GM19324 (cell line): ENCODE results near the gene GSDME.
"Not testable (repeated sequence)": the region's sequence is repeated elsewhere in the genome, so short reads cannot be mapped to it uniquely, and the experiment has no call there.

ENCODE experiments used
- ATAC-seq: cut with Tn5 transposase; IDR thresholded peaks from one replicate; pipeline ENCODE4 v1.9.1; 2021; ENCODE audit warnings: mild to moderate bottlenecking, moderate library complexity; ENCODE audit not compliant: unreplicated experiment, low FRiP score

Gene GSDME

DNA sequence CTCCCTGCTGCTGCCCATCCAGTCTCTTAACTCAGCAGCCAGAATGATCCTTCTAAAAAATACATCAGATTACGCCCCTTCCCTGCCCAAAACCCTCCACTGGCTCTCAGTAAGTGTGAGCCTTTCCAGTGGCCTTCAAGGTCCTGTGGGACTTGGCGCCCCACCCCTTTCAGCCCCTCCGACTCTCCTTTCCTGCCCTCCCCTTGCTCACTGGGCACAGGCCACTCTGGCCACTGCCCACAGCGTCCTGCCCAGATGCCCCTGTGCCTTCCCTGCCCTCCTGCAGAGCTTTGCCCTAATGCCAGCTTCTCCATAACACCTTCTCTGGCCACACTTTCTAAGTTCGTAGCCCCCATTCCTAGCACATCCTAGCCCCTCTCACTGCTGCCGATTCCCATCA lies 13.8 kb downstream of the GSDME start:
- no peak for ATAC-seq

DNA sequence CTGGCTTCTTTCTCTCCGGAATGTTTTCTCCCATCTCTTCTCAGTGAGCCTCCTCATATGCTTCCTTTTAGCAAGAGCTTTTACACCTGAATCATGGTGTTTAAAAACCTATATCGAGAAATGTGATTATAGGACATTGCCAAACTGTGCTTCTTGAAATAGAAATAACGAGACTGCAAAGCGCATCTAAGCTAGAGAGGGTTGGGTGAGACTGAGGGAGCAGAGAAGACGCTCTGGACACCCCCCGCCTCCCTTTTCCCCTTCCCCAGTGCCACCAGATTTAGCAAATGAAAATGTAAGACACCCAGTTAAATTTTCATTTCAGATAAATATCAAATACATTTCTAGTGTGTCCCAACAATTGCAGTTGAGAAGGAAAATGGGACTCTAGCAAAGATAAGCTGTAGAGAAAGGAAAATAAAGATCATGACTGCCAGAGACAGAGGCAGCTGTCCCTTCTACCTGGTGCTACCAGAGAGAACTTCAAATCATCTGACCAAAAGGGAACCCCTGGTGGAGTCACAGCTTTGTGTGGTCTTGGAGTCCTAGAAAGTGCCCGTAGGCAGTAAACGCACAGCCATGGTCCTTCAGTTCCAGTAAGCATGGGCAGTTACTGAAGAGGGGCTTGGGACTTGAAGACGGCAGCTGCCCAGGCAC lies 14.6 kb downstream of the GSDME start:
- ATAC-seq = no peak

DNA sequence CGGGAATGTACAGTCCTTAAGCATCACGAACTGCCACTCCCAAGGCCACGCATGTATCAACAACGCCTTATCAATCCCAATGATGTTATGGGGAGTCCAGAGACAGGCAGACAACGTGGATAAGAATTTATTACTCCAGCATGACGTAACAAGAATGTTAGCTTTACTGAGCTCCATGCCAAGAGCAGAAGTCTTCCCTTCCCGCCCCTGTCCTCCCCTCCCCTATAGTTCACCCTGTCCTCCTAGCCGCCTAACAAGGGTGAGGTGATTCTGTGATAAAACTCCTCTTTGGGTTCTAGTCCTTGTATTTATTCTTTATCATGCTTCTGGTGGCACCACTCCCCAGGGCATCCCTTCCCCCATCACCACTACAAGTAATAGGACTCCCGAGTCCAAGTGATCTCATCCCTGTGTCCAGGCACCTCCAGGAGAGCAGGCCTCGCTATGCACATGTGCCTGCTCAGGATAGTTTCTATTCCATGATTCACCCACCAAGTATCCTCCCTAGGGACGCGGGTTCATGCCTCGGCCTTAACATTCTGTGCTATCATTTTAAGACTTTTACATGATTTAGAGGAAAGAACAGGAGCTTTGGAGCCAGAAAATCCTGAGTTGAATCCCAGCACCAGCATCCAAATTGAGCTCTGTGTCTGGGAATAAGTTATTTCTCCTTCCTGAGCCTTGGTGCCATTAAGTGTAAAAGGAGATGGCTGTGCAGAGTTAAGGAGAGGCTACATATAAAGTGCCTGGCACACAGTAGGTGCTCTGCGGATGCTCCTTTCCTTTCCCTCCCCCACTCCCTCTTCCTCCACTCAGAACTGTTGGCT lies 15.4 kb downstream of the GSDME start:
- ATAC-seq = no peak

DNA sequence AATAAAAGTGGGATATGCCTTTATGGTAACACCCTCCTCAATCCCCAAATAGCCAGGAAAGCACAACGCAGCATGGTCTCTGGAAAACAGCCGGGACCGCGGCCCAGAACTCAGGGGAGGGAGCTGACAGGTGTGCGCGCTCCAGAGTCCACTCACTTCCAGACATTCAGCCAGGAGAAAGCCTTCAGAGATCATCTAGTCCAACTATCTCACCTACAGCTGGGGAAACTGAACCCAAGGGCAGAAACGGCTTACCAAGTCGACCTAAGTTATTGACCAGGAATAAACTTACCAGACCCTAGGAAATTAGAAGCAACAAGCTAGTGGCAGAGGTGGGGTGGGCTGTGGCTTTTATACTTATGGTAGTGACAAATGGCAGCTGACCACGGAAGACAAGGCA lies 16.4 kb downstream of the GSDME start:
- ATAC-seq = no peak

DNA sequence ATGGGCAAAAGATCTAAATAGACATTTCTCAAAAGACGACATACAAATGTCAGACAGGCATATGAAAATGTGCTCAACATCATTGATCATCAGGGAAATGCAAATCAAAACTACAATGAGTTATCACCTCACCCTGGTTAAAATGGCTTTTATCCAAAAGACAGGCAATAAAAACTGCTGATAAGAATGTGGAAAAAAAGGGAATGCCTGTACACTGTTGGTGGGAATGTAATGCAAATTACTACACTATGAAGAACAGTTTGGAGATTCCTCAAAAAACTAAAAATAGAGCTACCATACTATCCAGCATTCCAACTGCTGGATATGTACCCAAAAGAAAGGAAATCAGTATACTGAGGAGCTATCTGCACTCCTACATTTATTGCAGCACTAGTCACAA lies 18.0 kb downstream of the GSDME start:
- ATAC-seq = no peak

DNA sequence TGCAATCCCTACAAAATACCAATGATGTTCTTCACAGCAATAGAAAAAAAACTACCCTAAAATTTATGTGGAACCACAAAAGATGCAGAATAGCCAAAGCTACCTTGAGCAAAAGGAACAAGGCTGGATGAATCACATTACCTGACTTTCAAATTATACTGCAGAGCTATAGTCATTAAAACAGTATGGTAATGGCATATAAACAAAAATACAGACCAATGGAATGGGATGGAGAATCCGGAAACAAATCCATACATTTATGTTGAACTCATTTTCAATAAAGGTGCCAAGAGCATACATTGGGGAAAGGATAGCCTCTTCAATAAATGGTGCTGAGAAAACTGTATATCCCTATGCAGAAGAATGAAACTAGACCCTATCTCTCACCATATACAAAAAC lies 18.7 kb downstream of the GSDME start:
- ATAC-seq = no peak

DNA sequence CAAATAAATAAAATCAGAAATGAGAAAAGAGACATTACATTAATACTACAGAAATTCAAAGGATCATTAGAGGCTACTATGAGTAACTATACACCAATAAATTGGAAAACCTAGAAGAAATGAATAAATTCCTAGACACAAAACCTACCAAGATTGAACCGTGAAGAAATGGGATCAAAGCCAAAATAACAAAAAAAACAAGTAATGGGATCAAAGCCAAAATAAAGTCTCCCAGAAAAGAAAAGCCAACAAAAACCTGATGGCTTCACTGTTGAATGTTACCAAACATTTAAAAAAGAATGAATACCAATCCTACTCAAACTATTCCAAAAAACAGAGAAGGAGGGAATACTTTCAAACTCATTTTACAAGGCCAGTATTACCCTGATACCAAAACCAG lies 20.0 kb downstream of the GSDME start:
- no peak for ATAC-seq

DNA sequence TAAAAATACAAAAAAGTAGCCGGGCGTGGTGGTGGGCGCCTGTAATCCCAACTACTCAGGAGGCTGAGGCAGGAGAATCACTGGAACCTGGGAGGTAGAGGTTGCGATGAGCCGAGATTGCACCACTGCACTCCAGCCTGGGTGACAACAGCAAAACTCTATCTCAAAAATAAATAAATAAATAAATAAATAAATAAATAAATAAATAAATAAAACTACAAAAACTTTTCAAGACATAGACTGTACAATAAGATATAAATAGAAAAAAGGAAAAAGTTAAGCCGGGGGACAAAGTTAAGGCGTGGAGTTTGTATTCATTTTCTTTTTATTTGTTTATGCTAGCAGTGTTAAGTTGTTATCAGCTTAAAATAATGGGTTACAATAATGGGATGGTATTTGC lies 21.7 kb downstream of the GSDME start:
- not testable (repeated sequence) for ATAC-seq

DNA sequence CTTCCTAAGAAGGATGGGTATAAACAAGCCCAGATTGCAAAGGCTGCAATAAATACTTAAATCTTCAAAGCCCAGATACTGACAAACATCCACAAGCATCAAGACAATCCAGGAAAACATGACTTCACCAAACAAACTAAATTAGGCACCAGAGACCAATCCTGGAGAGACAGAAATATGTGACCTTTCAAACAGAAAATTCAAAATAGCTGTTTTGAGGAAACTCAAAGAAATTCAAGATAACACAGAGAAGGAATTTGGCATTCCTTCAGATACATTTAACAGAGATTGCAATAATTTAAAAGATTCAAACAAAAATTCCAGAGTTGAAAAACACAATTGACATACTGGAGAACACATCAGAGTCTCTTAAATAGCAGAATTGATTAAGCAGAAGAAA lies 23.0 kb downstream of the GSDME start:
- ATAC-seq = no peak

DNA sequence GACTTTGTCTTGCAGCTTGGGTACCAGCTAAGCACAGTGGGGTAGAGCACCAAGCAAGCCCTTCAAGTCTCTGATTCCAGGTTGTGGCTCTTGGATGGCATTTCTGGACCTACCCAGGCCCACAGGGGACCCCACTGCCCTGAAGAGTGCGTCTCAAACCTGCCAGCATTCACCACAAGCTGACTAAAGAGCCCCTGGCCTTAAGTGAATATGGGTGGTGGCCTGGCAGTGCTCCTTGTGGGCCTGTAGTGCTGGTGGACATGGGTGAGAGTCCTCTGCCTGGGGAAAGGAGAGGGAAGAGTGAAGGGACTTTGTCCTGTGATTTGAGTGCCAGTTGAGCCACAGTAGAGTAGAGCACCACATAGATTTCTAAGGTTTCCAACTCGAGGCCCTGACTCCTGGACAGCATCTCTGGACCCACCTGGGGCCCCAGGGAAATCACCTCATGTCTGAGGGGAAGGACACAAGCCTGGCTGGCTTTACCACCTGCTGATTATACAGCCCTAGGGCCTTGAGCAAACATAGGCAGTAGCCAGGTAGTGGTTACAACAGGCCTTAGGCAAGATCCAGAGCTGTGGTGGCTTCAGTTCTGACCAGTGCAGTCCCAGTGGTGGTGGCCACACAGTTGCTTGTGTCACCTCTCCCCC lies 23.7 kb downstream of the GSDME start:
- no peak for ATAC-seq

DNA sequence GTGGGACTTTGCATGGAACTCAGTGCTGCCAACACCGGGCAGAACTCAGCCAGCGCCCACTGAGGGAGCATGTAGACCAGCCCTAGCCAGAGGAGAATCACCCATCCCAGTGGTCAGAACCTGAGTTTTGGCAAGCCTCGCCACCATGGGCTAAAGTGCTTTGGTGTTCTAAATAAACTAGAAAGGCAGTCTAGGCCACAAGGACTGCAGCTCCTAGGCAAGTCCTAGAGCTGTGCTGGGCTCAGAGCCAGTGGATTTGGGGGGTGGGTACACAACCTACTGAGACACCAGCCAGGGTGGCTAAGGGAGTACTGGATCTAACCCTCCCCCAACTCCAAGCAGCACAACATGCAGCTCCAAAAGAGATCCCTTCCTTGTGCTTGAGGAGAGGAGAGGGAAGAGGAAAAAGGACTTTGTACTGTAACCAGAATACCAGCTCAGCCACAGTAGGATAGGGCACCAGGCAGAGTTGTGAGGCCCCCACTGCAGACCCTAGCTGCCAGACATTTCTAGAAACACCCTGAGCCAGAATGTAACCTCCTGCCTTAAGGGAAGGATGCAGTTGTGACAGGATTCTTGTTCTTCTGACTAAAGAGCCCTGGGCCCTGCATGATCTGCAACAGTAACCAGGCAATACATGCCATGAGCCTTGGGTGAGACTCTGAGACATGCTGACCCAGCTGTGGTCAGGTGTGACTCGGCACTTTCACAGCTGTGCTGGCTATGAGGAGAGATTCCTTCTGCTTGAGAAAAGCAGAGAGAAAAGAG lies 24.4 kb downstream of the GSDME start:
- ATAC-seq = no peak

DNA sequence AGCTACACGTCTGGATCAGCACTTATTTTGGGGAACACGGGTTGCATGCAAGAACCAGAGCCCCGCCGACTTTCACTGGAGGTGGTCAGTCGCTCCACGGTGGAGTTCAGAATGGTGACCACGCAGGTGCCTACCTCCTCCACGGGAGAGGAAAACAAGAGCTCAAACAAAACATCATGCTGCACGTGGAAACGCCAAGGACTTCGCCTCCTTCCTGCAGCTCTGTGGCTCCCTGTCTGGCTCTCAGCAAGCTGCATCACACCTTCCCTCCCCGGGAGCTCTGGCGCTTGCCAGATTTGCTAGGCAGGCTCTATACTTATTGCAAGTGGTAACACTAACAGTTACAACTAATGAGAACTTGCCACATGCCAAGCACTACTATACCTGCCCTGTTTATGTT lies 26.0 kb downstream of the GSDME start:
- no peak for ATAC-seq

DNA sequence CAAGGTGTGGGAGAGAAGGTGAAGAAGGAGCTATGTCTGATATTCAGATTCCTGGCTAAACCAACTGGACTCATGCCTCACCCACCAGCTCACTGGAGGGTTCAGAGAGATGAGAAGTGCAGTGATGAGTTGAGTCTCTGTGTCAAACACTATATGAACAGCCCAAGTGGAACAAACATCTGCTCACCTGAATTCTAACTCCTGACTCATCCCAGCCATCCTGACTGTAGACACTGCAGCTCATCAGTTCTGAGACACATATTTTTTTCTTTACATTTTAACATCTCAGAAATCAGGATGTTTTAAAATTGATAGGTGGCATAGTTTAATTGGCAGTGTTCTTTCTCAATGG lies 27.3 kb downstream of the GSDME start:
- ATAC-seq = no peak

DNA sequence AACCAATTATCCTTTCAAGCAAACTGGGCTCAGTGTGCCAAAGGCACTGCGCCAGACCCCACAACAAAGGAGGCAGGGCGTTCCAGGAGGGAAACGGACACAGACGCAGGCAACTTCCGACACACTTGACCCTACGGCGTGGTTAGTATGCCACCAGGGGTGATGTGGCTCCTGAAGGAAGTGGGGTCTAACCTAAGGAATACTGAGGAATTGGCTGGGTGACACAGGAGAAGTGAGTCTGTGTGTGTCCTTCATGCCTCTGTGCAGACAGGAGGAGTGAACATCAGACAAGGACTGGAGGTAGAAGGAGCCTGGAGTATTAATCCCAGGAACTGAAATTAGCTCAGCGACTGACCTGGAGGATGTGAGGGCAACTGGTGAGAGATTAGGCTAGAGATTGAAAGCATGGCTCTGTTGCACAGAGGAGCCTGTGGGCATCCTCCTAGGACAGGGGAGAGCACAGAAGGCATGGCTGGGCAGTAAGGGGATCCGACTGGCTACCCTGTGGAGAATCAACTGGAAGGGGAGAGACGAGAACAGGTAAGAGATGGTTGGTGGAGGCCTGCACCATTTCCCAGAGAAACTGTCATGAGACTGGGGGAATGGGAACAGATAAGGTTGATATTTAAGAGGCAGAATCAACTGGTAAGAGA lies 27.8 kb downstream of the GSDME start:
- ATAC-seq = no peak

DNA sequence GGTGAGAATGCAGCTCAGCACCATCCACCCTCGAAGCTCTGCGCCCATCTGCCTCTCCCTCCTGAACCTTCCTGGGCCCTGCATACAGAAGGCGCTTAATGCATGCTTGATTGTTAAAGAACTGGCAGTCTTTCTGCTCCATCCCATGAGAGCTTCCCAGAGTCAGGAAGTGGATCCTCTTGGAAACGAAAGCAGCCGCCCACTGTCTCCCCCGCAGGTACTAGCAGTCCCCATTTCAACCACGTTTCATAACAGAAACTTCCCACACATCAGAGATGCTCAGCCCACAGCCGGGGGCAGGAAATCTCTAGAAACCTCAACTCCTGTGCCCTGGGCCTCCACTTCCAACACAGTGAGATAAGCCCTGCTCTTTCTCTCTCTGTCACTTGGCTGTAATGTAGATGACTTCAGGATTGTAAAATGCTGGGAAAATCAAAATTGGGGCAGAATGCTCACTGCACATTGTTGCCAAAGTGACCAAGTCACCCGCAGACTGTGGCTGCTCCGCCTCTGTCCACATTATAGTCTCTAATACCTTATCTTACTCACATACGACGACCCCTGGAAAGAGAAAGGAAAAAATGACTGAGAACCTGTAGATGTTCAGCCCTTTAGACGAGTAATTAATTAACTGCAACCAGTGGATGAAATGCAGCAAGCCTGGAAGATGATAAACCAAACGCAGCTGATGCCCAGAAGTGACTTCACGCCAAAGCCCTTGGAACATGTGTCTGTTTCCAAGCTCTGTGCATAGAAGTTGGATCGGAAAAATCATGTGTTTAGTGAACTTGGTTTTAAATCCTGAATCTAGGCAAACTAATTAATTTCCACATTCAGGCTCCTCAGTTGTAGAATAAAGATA lies 28.5 kb downstream of the GSDME start:
- no peak for ATAC-seq

DNA sequence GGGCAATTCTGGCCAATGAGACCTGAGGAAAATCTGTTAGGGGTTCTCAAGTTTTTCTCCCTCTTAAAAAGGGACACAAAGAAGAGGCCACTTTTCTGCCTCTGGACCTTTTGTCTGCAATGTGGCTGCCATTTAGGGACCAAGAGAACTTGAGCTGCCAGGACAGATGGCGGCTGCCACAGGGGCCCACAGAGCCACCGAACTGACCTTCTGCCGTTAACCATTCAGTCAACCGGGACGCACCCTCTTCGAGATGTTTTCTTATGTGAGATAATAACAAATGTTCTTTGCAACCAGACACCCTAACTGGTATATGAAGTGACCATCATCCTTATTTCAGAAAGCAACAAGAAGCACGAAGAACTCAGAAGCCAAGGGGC lies 29.2 kb downstream of the GSDME start:
- ATAC-seq = no peak

DNA sequence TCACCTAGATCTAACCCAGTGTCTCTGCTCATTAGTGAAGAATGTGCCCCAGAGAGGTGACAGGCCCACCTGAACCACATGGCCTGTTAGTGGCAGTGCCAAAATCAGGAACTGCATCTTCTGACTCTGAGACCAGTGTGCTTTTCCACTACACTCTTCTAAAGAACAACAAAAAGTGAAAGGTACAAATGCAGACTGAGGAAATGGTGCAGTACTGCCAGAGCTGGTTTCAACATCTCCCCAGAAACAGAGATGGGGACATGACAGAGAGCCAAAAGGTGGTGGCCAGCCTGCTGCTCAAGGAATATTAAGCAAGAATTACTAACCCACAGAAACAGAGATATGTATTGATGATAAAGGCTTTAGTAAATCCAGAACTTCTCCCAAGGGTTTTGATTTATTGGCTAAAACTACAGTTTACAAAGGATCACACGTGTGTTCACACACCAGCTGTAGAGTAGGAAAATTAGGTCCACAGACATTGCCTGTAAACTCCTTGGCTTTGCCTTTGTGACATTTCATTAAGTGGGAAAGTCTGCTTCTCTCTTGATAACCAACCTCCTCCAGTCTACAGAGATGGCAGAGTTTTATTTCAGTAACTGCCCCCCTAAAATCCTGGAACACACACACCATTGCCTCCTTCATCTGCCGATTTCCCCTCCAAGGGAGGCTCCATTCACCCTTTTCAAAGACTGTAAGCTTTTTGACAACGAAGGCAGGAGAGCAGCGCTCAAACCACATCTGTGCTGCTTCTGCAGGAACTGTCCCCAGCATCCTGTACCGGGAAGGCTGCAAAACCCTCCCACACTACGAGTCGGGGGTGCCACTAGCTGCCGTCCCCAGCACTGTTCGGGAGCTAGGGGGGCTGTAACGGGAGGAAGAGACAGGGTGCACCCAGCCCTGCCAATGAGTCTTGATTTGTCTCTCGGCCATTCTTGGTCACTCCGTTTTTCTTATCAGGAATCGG lies 29.8 kb downstream of the GSDME start:
- ATAC-seq = no peak

DNA sequence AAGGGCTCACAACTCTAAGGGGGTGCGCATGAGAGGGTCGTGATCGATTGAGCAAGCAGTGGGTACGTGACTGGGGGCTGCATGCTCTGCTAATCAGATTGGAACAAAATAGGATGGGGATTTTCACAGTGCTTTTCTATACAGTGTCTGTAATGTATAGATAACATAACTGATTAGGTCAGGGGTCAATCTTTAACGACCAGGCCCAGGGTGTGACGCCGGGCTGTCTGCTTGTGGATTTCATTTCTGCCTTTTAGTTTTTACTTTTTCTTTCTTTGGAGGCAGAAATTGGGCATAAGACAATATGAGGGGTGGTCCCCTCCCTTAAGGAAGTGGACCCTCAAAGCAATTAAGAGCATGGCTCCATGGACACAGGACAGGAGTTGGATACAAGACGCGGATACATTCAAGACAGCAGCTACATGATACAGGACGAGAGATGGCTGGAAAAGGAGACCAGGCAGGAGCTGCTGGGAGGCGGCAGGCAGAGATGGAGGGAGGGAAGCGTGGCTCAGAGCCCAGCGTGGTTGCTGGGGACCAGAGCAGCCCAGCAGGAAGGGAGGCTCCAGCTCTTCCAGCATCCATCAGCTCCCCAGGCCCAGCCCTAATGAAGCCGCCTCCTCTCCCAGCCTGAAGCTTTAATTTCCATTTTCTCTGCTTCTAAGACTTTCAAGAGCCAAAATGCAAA lies 31.6 kb downstream of the GSDME start:
- ATAC-seq = no peak
